MCF 10A (cell line): ENCODE results near the gene LRRK1. TPM values are rescaled to one million over a fixed set of nuclear protein-coding genes. Genes with fewer than 3 reads are reported as not detected.

Experiments used
- BruUV-seq: library from RNA; stranded (reverse); fragments of 400-500 nt; replicated peaks from 2 replicates; lab custom pipeline; 2021; lab: Mats Ljungman, UMichigan
- CTCF ChIA-PET: fragments of 300-600 bp; sonication (Branson Sonifier 250); formaldehyde crosslinking; extraction: SDS; loops from one replicate; lab custom pipeline; 2021; ENCODE audit warnings: antibody characterized with exemption, inconsistent platforms; lab: Yijun Ruan, JAX
- POLR2A ChIA-PET: fragments of 300-600, 350-650 bp; sonication (Branson Sonifier 250); formaldehyde crosslinking; extraction: SDS; loops from one replicate; lab custom pipeline; 2020; ENCODE audit warnings: antibody characterized with exemption, inconsistent platforms; lab: Yijun Ruan, JAX
- DNase-seq: peaks from one replicate; pipeline ENCODE4 v3.0.0-alpha.2; 2018; ENCODE audit not compliant: unreplicated experiment
- H3K27ac Mint-ChIP-seq: one replicate; pipeline ENCODE4 v1.8.0; 2022; ENCODE audit warnings: mild to moderate bottlenecking, low read depth, mixed read lengths; ENCODE audit not compliant: unreplicated experiment
- H3K27me3 Mint-ChIP-seq: one replicate; pipeline ENCODE4 v1.8.0; 2022; ENCODE audit warnings: mixed read lengths; ENCODE audit not compliant: insufficient read depth, unreplicated experiment
- H3K36me3 Mint-ChIP-seq: one replicate; pipeline ENCODE4 v1.8.0; 2022; ENCODE audit warnings: mild to moderate bottlenecking, moderate library complexity, mixed read lengths; ENCODE audit not compliant: insufficient read depth, unreplicated experiment
- H3K4me1 Mint-ChIP-seq: one replicate; pipeline ENCODE4 v1.8.0; 2022; ENCODE audit warnings: mixed read lengths; ENCODE audit not compliant: insufficient read depth, unreplicated experiment
- H3K4me3 Mint-ChIP-seq: one replicate; pipeline ENCODE4 v1.8.0; 2022; ENCODE audit warnings: mild to moderate bottlenecking, moderate library complexity, mixed read lengths; ENCODE audit not compliant: unreplicated experiment
- H3K9me3 Mint-ChIP-seq: one replicate; pipeline ENCODE4 v1.8.0; 2022; ENCODE audit warnings: mixed read lengths; ENCODE audit not compliant: unreplicated experiment
- intact Hi-C: fragments of 100-400 bp; cut with micrococcal nuclease; formaldehyde crosslinking; loops from 2 replicates; pipeline ENCODE4 v1.14.1; 2022
- total RNA-seq: library from RNA; stranded (reverse); gene quantifications from 2 replicates; pipeline ENCODE4 v1.2.3, GENCODE V29; 2022
- TF ChIP-seq, protein P1 (sequence below): fragments of 200-600 bp; IDR thresholded peaks from one replicate; pipeline ENCODE4 v1.8.0; 2022; ENCODE audit warnings: antibody characterized with exemption, mild to moderate bottlenecking; ENCODE audit not compliant: unreplicated experiment

The LRRK1 gene
- total RNA-seq, 1 experiment from 2014 or later: 15.4 TPM

DNA sequence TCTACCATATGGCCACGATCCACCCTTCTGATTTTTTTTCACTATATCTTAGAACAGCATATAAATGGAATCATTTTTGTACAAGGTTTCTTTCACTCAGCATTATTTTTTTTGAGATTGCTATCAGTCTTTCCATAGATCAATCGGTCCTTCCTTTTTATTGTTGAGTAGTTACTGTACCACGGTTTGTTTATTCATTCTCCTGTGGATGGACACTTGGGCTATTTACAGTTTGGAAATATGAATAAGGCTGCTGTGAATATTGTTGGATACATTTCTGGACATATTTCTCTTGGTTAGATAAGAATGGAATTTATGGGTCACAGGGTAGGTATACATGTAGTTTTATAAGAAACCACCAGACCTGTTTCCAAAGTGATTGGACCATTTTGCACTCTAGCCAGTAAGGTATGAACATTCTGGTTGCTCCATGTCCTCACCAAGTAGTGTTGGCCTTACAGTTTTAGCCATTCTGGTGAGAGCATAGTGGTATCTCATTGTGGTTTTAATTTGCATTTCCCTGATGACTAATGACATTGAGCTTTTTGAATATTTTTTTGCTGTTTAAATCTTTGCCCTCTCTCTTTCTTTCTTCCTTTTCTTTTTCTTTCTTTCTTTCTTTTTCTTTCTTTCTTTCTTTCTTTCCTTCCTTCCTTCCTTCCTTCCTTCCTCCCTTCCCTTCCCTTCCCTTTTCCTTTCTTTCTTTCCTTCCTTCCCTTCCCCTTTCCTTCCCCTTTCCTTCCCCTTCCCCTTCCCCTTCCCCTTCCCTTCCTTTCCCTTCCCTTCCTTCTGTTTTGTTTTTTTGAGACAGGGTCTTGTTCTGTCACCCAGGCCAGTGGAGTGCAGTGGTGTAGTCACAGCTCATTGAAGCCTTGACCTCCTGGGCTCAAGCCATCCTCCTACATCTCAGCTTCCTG lies 49.2 kb downstream of the LRRK1 start:
- intact Hi-C loops: no loop called here
- Mint-ChIP-seq H3K4me3 (no peak overlapping the region), H3K36me3 (no peaks in the 10 kb centered on the region), H3K27me3 (no peaks in the 10 kb centered on the region), H3K27ac (no peak overlapping the region), H3K9me3 (peaks cover 7% of the 10 kb centered on the region), H3K4me1 (no peaks in the 10 kb centered on the region)
- POLR2A ChIA-PET: no interaction called here
- CTCF ChIA-PET: interaction anchor here (0.5 to 1.6 kb wide), 5 partner anchors 39 to 272 kb away, joined by 3 to 7 read pairs (median 4); partner anchors contain the start of gene LRRK1
- TF ChIP-seq, protein P1, sequence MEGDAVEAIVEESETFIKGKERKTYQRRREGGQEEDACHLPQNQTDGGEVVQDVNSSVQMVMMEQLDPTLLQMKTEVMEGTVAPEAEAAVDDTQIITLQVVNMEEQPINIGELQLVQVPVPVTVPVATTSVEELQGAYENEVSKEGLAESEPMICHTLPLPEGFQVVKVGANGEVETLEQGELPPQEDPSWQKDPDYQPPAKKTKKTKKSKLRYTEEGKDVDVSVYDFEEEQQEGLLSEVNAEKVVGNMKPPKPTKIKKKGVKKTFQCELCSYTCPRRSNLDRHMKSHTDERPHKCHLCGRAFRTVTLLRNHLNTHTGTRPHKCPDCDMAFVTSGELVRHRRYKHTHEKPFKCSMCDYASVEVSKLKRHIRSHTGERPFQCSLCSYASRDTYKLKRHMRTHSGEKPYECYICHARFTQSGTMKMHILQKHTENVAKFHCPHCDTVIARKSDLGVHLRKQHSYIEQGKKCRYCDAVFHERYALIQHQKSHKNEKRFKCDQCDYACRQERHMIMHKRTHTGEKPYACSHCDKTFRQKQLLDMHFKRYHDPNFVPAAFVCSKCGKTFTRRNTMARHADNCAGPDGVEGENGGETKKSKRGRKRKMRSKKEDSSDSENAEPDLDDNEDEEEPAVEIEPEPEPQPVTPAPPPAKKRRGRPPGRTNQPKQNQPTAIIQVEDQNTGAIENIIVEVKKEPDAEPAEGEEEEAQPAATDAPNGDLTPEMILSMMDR: no peak
- DNase-seq: peak; percentile 1
- no TSS peak for BruUV-seq

- Mint-ChIP-seq H3K27me3 (no peaks in the 10 kb centered on the region), H3K4me3 (no peak overlapping the region), H3K9me3 (peaks cover 7% of the 10 kb centered on the region), H3K36me3 (no peaks in the 10 kb centered on the region), H3K27ac (no peak overlapping the region), H3K4me1 (no peaks in the 10 kb centered on the region)
- CTCF ChIA-PET: no interaction called here
- intact Hi-C loops: no loop called here
- DNase-seq: no peak
- POLR2A ChIA-PET: interaction anchor here (0.5 kb wide), 1 partner anchor 232 kb away, joined by 5 read pairs; no protein-coding TSS in a partner anchor
- BruUV-seq: no TSS peak
- TF ChIP-seq, protein P1: no peak
These were observed 53.8 kb downstream of the LRRK1 start for GRCh38 chr15:100972975-100973350.

DNA sequence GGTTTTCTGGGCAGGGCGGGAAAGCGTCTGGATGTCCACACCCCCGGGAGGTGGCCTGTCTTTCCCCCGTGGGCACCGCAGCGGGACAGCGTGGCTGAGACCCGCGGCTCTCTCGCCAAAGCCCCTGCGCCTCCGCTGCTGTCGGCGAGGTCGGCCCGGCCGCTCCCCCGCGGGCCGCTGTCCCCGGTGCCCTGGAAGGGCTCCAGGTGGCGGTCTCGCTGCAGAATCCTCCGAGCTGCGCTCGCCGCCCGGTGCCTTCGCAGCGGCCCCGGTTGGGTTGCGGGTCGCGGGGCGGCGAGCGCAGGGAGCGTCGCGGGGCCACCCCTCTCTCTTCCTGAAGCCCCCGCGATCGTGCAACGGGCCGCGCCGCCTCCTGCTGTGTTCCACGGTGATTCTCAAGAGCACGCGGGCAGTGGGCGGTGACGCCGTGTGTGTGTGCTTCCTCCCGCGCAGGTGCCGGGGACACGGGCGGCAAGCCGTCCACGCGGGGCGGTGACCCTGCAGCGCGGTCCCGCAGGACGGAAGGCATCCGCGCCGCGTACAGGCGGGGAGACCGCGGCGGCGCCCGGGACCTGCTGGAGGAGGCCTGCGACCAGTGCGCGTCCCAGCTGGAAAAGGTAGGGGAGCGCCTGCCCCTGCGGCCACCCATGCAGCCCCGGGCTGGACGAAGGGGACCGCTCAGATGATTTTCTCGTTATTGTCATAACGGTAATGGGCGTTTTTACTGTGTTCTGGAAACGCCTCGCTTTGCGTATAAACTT lies 54.4 kb downstream of the LRRK1 start:
- Mint-ChIP-seq H3K36me3 (no peaks in the 10 kb centered on the region), H3K9me3 (peaks cover 7% of the 10 kb centered on the region), H3K4me1 (no peaks in the 10 kb centered on the region), H3K27ac (no peak overlapping the region), H3K4me3 (no peak overlapping the region), H3K27me3 (no peaks in the 10 kb centered on the region)
- DNase-seq: no peak
- CTCF ChIA-PET: no interaction called here
- POLR2A ChIA-PET: no interaction called here
- BruUV-seq: no TSS peak
- intact Hi-C loops: no loop called here
- TF ChIP-seq, protein P1: no peak

DNA sequence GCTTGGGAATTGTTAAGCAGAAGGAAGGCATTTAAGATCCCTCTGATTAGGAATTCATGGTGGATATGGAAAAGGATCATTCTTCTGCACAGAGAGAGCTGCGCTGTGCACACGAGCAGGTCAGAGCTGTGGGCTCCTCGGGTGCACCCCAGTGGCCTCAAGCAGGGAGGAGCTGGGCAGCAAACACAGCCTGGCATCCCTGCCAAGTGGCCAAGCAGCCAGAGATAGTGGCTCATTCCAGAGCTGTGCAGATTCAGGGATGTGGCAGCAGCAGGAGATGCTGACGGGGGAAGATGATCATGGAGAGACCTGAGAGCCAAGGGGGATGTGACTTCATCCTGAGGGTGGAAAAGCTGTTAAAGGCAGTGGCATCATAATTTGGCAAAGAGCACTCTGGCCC lies 55.9 kb downstream of the LRRK1 start:
- CTCF ChIA-PET: interaction anchor here (0.6 kb wide), 1 partner anchor 168 kb away, joined by 3 read pairs; no protein-coding TSS in a partner anchor
- DNase-seq: no peak
- TF ChIP-seq, protein P1: no peak
- POLR2A ChIA-PET: no interaction called here
- H3K9me3 Mint-ChIP-seq: peaks cover 7% of the 10 kb centered on the region
- no peak overlapping the region for H3K27ac Mint-ChIP-seq
- H3K27me3 Mint-ChIP-seq: no peaks in the 10 kb centered on the region
- H3K4me1 Mint-ChIP-seq: no peaks in the 10 kb centered on the region
- intact Hi-C loops: no loop called here
- no peak overlapping the region for H3K4me3 Mint-ChIP-seq
- no TSS peak for BruUV-seq
- no peaks in the 10 kb centered on the region for H3K36me3 Mint-ChIP-seq
